ENCODE measurements around the gene RFX2. TPM values are rescaled to one million over a fixed set of nuclear protein-coding genes. Genes with fewer than 3 reads are reported as not detected.

The RFX2 gene
- total RNA-seq, 1 donor from 2014 or later: 6.5 TPM

- no peaks in the 10 kb centered on the region for H3K36me3 Mint-ChIP-seq (ENCODE audit: low read depth)
- DNase-seq (ENCODE audit: low spot score): no peak
- no peaks in the 10 kb centered on the region for H3K9me3 Mint-ChIP-seq (ENCODE audit: low read depth)
- H3K27ac Mint-ChIP-seq (ENCODE audit: unreplicated experiment): peak overlapping the region; percentile 92
- H3K4me1 Mint-ChIP-seq (ENCODE audit: low read depth): peaks cover 77% of the 10 kb centered on the region
- H3K4me3 Mint-ChIP-seq (ENCODE audit: unreplicated experiment): no peak overlapping the region
- H3K27me3 Mint-ChIP-seq (ENCODE audit: low read depth): no peaks in the 10 kb centered on the region
- no peak for TF ChIP-seq CTCF (IDR thresholded peaks at IDR 0.05)
Observed at GRCh38 chr19:6105444-6105843, 4.9 kb downstream of the RFX2 start.

- Mint-ChIP-seq H3K27ac (ENCODE audit: unreplicated experiment) (peak overlapping the region; percentile 92), H3K4me1 (ENCODE audit: low read depth) (peaks cover 83% of the 10 kb centered on the region), H3K36me3 (ENCODE audit: low read depth) (no peaks in the 10 kb centered on the region), H3K27me3 (ENCODE audit: low read depth) (no peaks in the 10 kb centered on the region), H3K4me3 (ENCODE audit: unreplicated experiment) (no peak overlapping the region), H3K9me3 (ENCODE audit: low read depth) (no peaks in the 10 kb centered on the region)
- no peak for DNase-seq (ENCODE audit: low spot score)
- TF ChIP-seq CTCF (IDR thresholded peaks at IDR 0.05): no peak
Observed at GRCh38 chr19:6103894-6104293, 6.4 kb downstream of the RFX2 start.

GRCh38 chr19:6103217-6103644 lies 7.1 kb downstream of the RFX2 start:
- no peaks in the 10 kb centered on the region for H3K36me3 Mint-ChIP-seq (ENCODE audit: low read depth)
- no peaks in the 10 kb centered on the region for H3K27me3 Mint-ChIP-seq (ENCODE audit: low read depth)
- no peaks in the 10 kb centered on the region for H3K9me3 Mint-ChIP-seq (ENCODE audit: low read depth)
- H3K4me3 Mint-ChIP-seq (ENCODE audit: unreplicated experiment): no peak overlapping the region
- H3K27ac Mint-ChIP-seq (ENCODE audit: unreplicated experiment): peak overlapping the region; percentile 92
- no peak for TF ChIP-seq CTCF (IDR thresholded peaks at IDR 0.05)
- DNase-seq (ENCODE audit: low spot score): no peak
- peaks cover 83% of the 10 kb centered on the region for H3K4me1 Mint-ChIP-seq (ENCODE audit: low read depth)

GRCh38 chr19:6101991-6102390 lies 8.3 kb downstream of the RFX2 start:
- H3K4me1 Mint-ChIP-seq (ENCODE audit: low read depth): peaks cover 84% of the 10 kb centered on the region
- TF ChIP-seq CTCF (IDR thresholded peaks at IDR 0.05): no peak
- H3K27ac Mint-ChIP-seq (ENCODE audit: unreplicated experiment): peak overlapping the region; percentile 92
- H3K9me3 Mint-ChIP-seq (ENCODE audit: low read depth): no peaks in the 10 kb centered on the region
- no peak overlapping the region for H3K4me3 Mint-ChIP-seq (ENCODE audit: unreplicated experiment)
- no peaks in the 10 kb centered on the region for H3K36me3 Mint-ChIP-seq (ENCODE audit: low read depth)
- no peaks in the 10 kb centered on the region for H3K27me3 Mint-ChIP-seq (ENCODE audit: low read depth)
- no peak for DNase-seq (ENCODE audit: low spot score)

GRCh38 chr19:6101291-6101825 lies 8.9 kb downstream of the RFX2 start:
- TF ChIP-seq CTCF (IDR thresholded peaks at IDR 0.05): no peak
- H3K36me3 Mint-ChIP-seq (ENCODE audit: low read depth): no peaks in the 10 kb centered on the region
- no peaks in the 10 kb centered on the region for H3K9me3 Mint-ChIP-seq (ENCODE audit: low read depth)
- DNase-seq (ENCODE audit: low spot score): no peak
- peak overlapping the region; percentile 17 for H3K4me3 Mint-ChIP-seq (ENCODE audit: unreplicated experiment)
- peak overlapping the region; percentile 92 for H3K27ac Mint-ChIP-seq (ENCODE audit: unreplicated experiment)
- peaks cover 84% of the 10 kb centered on the region for H3K4me1 Mint-ChIP-seq (ENCODE audit: low read depth)
- H3K27me3 Mint-ChIP-seq (ENCODE audit: low read depth): no peaks in the 10 kb centered on the region

Measured in chondrocyte (in vitro differentiated cells).